ENCODE data around the gene ANKS1B. TPM values are rescaled to one million over a fixed set of nuclear protein-coding genes. Genes with fewer than 3 reads are reported as not detected.

Gene ANKS1B
- total RNA-seq, 1 donor from 2014 or later, result not detected

GRCh38 chr12:98808243-98808875 is 1176.4 kb downstream of the ANKS1B start:
- DNase-seq (ENCODE audit: extremely low read depth, low read depth, low spot score), result peak; percentile 22

GRCh38 chr12:98807187-98807586 is 1177.5 kb downstream of the ANKS1B start:
- no peak for DNase-seq (ENCODE audit: extremely low read depth, low read depth, low spot score)

- DNase-seq (ENCODE audit: extremely low read depth, low read depth, low spot score), result no peak
These were observed 1181.1 kb downstream of the ANKS1B start for GRCh38 chr12:98803468-98804209.

GRCh38 chr12:98799822-98800221 is 1184.9 kb downstream of the ANKS1B start:
- no peak for DNase-seq (ENCODE audit: extremely low read depth, low read depth, low spot score)

GRCh38 chr12:98799146-98799810 is 1185.5 kb downstream of the ANKS1B start:
- no peak for DNase-seq (ENCODE audit: extremely low read depth, low read depth, low spot score)

GRCh38 chr12:98797200-98797599 is 1187.5 kb downstream of the ANKS1B start:
- no peak for DNase-seq (ENCODE audit: extremely low read depth, low read depth, low spot score)

GRCh38 chr12:98796745-98797144 is 1188.0 kb downstream of the ANKS1B start:
- no peak for DNase-seq (ENCODE audit: extremely low read depth, low read depth, low spot score)

- DNase-seq (ENCODE audit: extremely low read depth, low read depth, low spot score), result no peak
These were observed 1191.6 kb downstream of the ANKS1B start for GRCh38 chr12:98793121-98793520.

GRCh38 chr12:98791406-98791805 is 1193.3 kb downstream of the ANKS1B start:
- DNase-seq (ENCODE audit: extremely low read depth, low read depth, low spot score), result no peak

- DNase-seq (ENCODE audit: extremely low read depth, low read depth, low spot score), result no peak
These were observed 1196.3 kb downstream of the ANKS1B start for GRCh38 chr12:98788396-98788795.

- no peak for DNase-seq (ENCODE audit: extremely low read depth, low read depth, low spot score)
These were observed 1198.1 kb downstream of the ANKS1B start for GRCh38 chr12:98786653-98787052.

- DNase-seq (ENCODE audit: extremely low read depth, low read depth, low spot score), result no peak
These were observed 1201.3 kb downstream of the ANKS1B start for GRCh38 chr12:98783420-98783819.

- DNase-seq (ENCODE audit: extremely low read depth, low read depth, low spot score), result no peak
These were observed 1204.5 kb downstream of the ANKS1B start for GRCh38 chr12:98780261-98780660.

GRCh38 chr12:98772818-98773217 is 1211.9 kb downstream of the ANKS1B start:
- no peak for DNase-seq (ENCODE audit: extremely low read depth, low read depth, low spot score)

GRCh38 chr12:98771811-98772752 is 1212.7 kb downstream of the ANKS1B start:
- no peak for DNase-seq (ENCODE audit: extremely low read depth, low read depth, low spot score)

- DNase-seq (ENCODE audit: extremely low read depth, low read depth, low spot score), result no peak
These were observed 1214.5 kb downstream of the ANKS1B start for GRCh38 chr12:98770230-98770629.

GRCh38 chr12:98769068-98769467 is 1215.7 kb downstream of the ANKS1B start:
- no peak for DNase-seq (ENCODE audit: extremely low read depth, low read depth, low spot score)

GRCh38 chr12:98767248-98767647 is 1217.5 kb downstream of the ANKS1B start:
- no peak for DNase-seq (ENCODE audit: extremely low read depth, low read depth, low spot score)

GRCh38 chr12:98763656-98764055 is 1221.1 kb downstream of the ANKS1B start:
- DNase-seq (ENCODE audit: extremely low read depth, low read depth, low spot score), result no peak

GRCh38 chr12:98758331-98758730 is 1226.4 kb downstream of the ANKS1B start:
- no peak for DNase-seq (ENCODE audit: extremely low read depth, low read depth, low spot score)

- DNase-seq (ENCODE audit: extremely low read depth, low read depth, low spot score), result no peak
These were observed 1227.3 kb downstream of the ANKS1B start for GRCh38 chr12:98757455-98757854.

Data from glomerular endothelial cell (primary cell).